CD14-positive monocyte (primary cell): Measurements from ENCODE around the gene MYO19. TPM values are rescaled to one million over a fixed set of nuclear protein-coding genes. Genes with fewer than 3 reads are reported as not detected.

ENCODE experiments used
- DNase-seq, 3 donors: peaks; one replicate each; pipeline ENCODE4 v3.0.0-alpha.2; 2011 to 2022
- H2AFZ ChIP-seq: 2 replicates; pipeline ENCODE4 v1.6.0; 2012; ENCODE audit warnings: mild to moderate bottlenecking, low read depth, low read length, inconsistent platforms; ENCODE audit not compliant: insufficient read depth, poor library complexity, severe bottlenecking
- H3K27ac ChIP-seq, 2 donors: 1 replicate in 1 of 2; 2 replicates in 1 of 2; pipeline ENCODE4 v1.5.1; 2012 to 2013; ENCODE audit warnings: low read length in 2 of 2, control low read depth in 1 of 2, inconsistent platforms in 1 of 2, low read depth in 1 of 2, mild to moderate bottlenecking in 1 of 2
- H3K27me3 ChIP-seq, 2 donors: one replicate each; pipeline versions ENCODE4 v1.6.0 to v1.6.1; 2011 to 2013; ENCODE audit warnings: low read length in 2 of 2; ENCODE audit not compliant: control insufficient read depth in 2 of 2, insufficient read depth in 2 of 2
- H3K36me3 ChIP-seq, 2 donors: replicated peaks in 1 of 2; 1 replicate in 1 of 2; 2 replicates in 1 of 2; pipeline versions ENCODE4 v1.5.1 to v1.6.1; 2012 to 2013; ENCODE audit warnings: low read length in 2 of 2, control low read depth in 1 of 2, inconsistent platforms in 1 of 2, mild to moderate bottlenecking in 1 of 2; ENCODE audit not compliant: insufficient read depth in 2 of 2, control insufficient read depth in 1 of 2
- H3K4me1 ChIP-seq, 2 donors: 1 replicate in 1 of 2; 2 replicates in 1 of 2; pipeline versions ENCODE4 v1.5.1 to v1.6.1; 2012 to 2013; ENCODE audit warnings: low read length in 2 of 2, control low read depth in 1 of 2, inconsistent platforms in 1 of 2, mild to moderate bottlenecking in 1 of 2, moderate library complexity in 1 of 2; ENCODE audit not compliant: insufficient read depth in 2 of 2, control insufficient read depth in 1 of 2
- H3K4me2 ChIP-seq: replicated peaks from 2 replicates; pipeline ENCODE3; 2012; ENCODE audit warnings: low read length, moderate library complexity, mild to moderate bottlenecking; ENCODE audit not compliant: poor library complexity, severe bottlenecking; ENCODE audit errors: extremely low read depth
- H3K4me3 ChIP-seq, 3 experiments: fragments of 200-600 bp in 1 of 3; sonication (generic) in 1 of 3; replicated peaks in 1 of 3; 1 replicate in 2 of 3; 2 replicates in 1 of 3; pipeline ENCODE4 v1.5.1; 2011 to 2013; ENCODE audit warnings: low read length in 3 of 3, mild to moderate bottlenecking in 3 of 3, control low read depth in 2 of 3, low read depth in 2 of 3, inconsistent platforms in 1 of 3, moderate library complexity in 1 of 3
- H3K79me2 ChIP-seq: 2 replicates; pipeline ENCODE4 v1.6.0; 2012; ENCODE audit warnings: mild to moderate bottlenecking, control low read depth, inconsistent platforms, low read length, moderate library complexity; ENCODE audit not compliant: insufficient read depth
- H3K9ac ChIP-seq: 2 replicates; pipeline ENCODE4 v1.6.0; 2017; ENCODE audit warnings: low read length, mild to moderate bottlenecking; ENCODE audit not compliant: insufficient read depth, poor library complexity, severe bottlenecking
- H3K9me3 ChIP-seq, 2 donors: replicated peaks in 1 of 2; 1 replicate in 1 of 2; 2 replicates in 1 of 2; pipeline versions ENCODE4 v1.5.1 to v1.6.1; 2012 to 2013; ENCODE audit warnings: low read length in 2 of 2, control low read depth in 1 of 2; ENCODE audit not compliant: control insufficient read depth in 1 of 2, insufficient read depth in 1 of 2
- H4K20me1 ChIP-seq: 2 replicates; pipeline ENCODE4 v1.6.0; 2012; ENCODE audit warnings: mild to moderate bottlenecking, low read length, control low read depth, moderate library complexity; ENCODE audit not compliant: insufficient read depth
- H3K27ac Mint-ChIP-seq, 7 donors: one replicate each; pipeline ENCODE4 v1.8.0; 2020; ENCODE audit warnings: mild to moderate bottlenecking in 7 of 7, mixed read lengths in 7 of 7, moderate library complexity in 6 of 7, inconsistent platforms in 2 of 7
- H3K27me3 Mint-ChIP-seq, 3 donors: one replicate each; pipeline ENCODE4 v1.8.0; 2021 to 2022; ENCODE audit warnings: low read depth in 3 of 3, mild to moderate bottlenecking in 3 of 3, mixed read lengths in 3 of 3, moderate library complexity in 3 of 3, inconsistent platforms in 1 of 3
- H3K36me3 Mint-ChIP-seq, 2 donors: one replicate each; pipeline ENCODE4 v1.8.0; 2020; ENCODE audit warnings: mixed read lengths in 2 of 2, inconsistent platforms in 1 of 2, mild to moderate bottlenecking in 1 of 2
- H3K4me1 Mint-ChIP-seq: one replicate; pipeline ENCODE4 v1.8.0; 2020; ENCODE audit warnings: mild to moderate bottlenecking, mixed read lengths
- H3K4me3 Mint-ChIP-seq, 2 donors: one replicate each; pipeline ENCODE4 v1.8.0; 2020; ENCODE audit warnings: mild to moderate bottlenecking in 2 of 2, mixed read lengths in 2 of 2, moderate library complexity in 1 of 2
- H3K9me3 Mint-ChIP-seq, 7 donors: one replicate each; pipeline ENCODE4 v1.8.0; 2020 to 2022; ENCODE audit warnings: mixed read lengths in 7 of 7, mild to moderate bottlenecking in 6 of 7, moderate library complexity in 6 of 7, inconsistent platforms in 2 of 7
- WGBS: methylation state at CpG from one replicate; pipeline ENCODE4 v1.1.5; 2013; ENCODE audit warnings: missing lambda C conversion rate; ENCODE audit not compliant: insufficient coverage; 5-methylcytosine and 5-hydroxymethylcytosine counted together
- intact Hi-C, 2 donors: fragments of 100-400 bp; cut with micrococcal nuclease; formaldehyde crosslinking; loops; one replicate each; pipeline versions ENCODE4 v1.15.0 to v1.15.1; 2023
- polyA plus RNA-seq, 3 donors: library from polyadenylated mRNA; depleted of rRNA in 1 of 3; unstranded in 2 of 3; stranded (reverse) in 1 of 3; fragments of 300-500 nt in 2 of 3; fragments of >200 nt in 1 of 3; fragmentation: Illumina TruSeq in 2 of 3; gene quantifications; 1 replicate in 2 of 3; 2 replicates in 1 of 3; pipeline ENCODE4 v1.2.3, GENCODE V29; 2012 to 2021
- TF ChIP-seq, protein P1 (sequence below): fragments of 200-600 bp; IDR thresholded peaks from one replicate; pipeline ENCODE4 v1.8.0; 2022; ENCODE audit warnings: antibody characterized with exemption, mild to moderate bottlenecking

MYO19 gene
- polyA plus RNA-seq, 3 donors: 1.2 to 51.3 (median 1.9) TPM

DNA sequence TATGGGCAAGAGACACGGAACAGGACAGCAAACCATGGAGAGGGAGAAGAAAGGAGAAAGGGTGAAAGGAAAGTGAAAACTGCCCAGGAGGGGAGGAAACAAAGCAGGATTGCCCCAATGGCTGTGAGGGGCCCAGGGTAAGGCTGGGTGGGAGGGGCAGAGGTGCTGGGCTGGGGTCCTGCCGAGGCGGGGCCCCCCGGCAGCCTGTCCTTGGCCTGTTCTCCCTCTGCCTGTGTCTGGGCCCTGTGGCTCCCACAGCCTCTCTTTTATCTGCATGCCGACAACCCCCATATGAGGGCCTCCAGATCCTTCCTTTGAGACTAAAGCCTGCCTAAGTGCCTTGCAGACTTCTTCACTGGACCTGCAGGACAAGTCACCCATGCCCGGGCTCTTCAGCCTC lies 32.7 kb downstream of the MYO19 start:
- H3K9ac ChIP-seq: no peak overlapping the region
- TF ChIP-seq, protein P1, sequence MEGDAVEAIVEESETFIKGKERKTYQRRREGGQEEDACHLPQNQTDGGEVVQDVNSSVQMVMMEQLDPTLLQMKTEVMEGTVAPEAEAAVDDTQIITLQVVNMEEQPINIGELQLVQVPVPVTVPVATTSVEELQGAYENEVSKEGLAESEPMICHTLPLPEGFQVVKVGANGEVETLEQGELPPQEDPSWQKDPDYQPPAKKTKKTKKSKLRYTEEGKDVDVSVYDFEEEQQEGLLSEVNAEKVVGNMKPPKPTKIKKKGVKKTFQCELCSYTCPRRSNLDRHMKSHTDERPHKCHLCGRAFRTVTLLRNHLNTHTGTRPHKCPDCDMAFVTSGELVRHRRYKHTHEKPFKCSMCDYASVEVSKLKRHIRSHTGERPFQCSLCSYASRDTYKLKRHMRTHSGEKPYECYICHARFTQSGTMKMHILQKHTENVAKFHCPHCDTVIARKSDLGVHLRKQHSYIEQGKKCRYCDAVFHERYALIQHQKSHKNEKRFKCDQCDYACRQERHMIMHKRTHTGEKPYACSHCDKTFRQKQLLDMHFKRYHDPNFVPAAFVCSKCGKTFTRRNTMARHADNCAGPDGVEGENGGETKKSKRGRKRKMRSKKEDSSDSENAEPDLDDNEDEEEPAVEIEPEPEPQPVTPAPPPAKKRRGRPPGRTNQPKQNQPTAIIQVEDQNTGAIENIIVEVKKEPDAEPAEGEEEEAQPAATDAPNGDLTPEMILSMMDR: no peak
- no peaks in the 10 kb centered on the region for H3K79me2 ChIP-seq
- H4K20me1 ChIP-seq: no peaks in the 10 kb centered on the region
- no peak for DNase-seq
- H3K4me2 ChIP-seq: no peak overlapping the region
- intact Hi-C loops: no loop called here
- peaks cover 48 to 90% of the 10 kb centered on the region in 2 donors for H3K36me3 ChIP-seq
- no peak overlapping the region for H3K27ac ChIP-seq
- no peaks in the 10 kb centered on the region for H3K27me3 Mint-ChIP-seq
- no peak overlapping the region for H3K27ac Mint-ChIP-seq
- H2AFZ ChIP-seq: no peak overlapping the region
- H3K9me3 Mint-ChIP-seq: peaks cover 0 to 1% (median 0%) of the 10 kb centered on the region in 7 donors
- H3K4me1 Mint-ChIP-seq: no peaks in the 10 kb centered on the region
- no peaks in the 10 kb centered on the region for H3K27me3 ChIP-seq
- peaks cover 60 to 84% of the 10 kb centered on the region in 2 donors for H3K36me3 Mint-ChIP-seq
- WGBS: 98% methylated on average over 6 of the region's 6 CpGs
- H3K4me3 Mint-ChIP-seq: no peak overlapping the region
- no peak overlapping the region for H3K4me3 ChIP-seq
- H3K9me3 ChIP-seq: no peaks in the 10 kb centered on the region
- no peaks in the 10 kb centered on the region for H3K4me1 ChIP-seq

DNA sequence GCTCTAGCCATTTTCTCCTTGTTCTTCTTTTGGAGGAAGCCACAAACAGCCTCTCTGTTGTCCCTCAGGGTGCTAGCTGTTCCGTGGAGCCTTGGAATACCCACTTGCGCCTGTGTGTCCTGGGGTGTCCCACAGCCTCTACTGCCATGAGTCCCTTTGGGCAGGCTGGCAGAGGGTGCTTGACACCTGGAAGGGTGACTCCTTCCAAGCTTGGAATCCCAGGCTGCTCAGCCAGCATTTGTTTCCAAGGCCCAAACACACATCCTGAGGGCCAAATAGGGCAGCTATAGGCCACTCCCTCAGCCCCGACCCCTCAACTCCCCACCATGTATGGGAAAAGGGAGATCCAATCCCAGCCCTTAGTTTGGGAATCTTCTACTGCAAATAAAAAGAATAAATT lies 33.3 kb downstream of the MYO19 start:
- H3K4me3 Mint-ChIP-seq: no peak overlapping the region
- H3K9me3 Mint-ChIP-seq: peaks cover 0 to 1% (median 0%) of the 10 kb centered on the region in 7 donors
- no peaks in the 10 kb centered on the region for H4K20me1 ChIP-seq
- intact Hi-C loops: no loop called here
- no peaks in the 10 kb centered on the region for H3K9me3 ChIP-seq
- H3K27ac Mint-ChIP-seq: no peak overlapping the region
- H3K27ac ChIP-seq: no peak overlapping the region
- TF ChIP-seq, protein P1: no peak
- H3K79me2 ChIP-seq: no peaks in the 10 kb centered on the region
- H3K9ac ChIP-seq: no peak overlapping the region
- H3K36me3 ChIP-seq: peaks cover 50 to 90% of the 10 kb centered on the region in 2 donors
- peaks cover 60 to 82% of the 10 kb centered on the region in 2 donors for H3K36me3 Mint-ChIP-seq
- no peak for DNase-seq
- no peak overlapping the region for H3K4me2 ChIP-seq
- no peaks in the 10 kb centered on the region for H3K4me1 Mint-ChIP-seq
- no peak overlapping the region for H3K4me3 ChIP-seq
- WGBS: 100% methylated on average over 2 of the region's 3 CpGs
- no peaks in the 10 kb centered on the region for H3K27me3 Mint-ChIP-seq
- no peak overlapping the region for H2AFZ ChIP-seq
- H3K4me1 ChIP-seq: no peaks in the 10 kb centered on the region
- no peaks in the 10 kb centered on the region for H3K27me3 ChIP-seq
